ENCODE measurements around the gene MICAL3.
"Not testable (repeated sequence)": the region's sequence is repeated elsewhere in the genome, so short reads cannot be mapped to it uniquely, and the experiment has no call there.

MICAL3 gene

DNA sequence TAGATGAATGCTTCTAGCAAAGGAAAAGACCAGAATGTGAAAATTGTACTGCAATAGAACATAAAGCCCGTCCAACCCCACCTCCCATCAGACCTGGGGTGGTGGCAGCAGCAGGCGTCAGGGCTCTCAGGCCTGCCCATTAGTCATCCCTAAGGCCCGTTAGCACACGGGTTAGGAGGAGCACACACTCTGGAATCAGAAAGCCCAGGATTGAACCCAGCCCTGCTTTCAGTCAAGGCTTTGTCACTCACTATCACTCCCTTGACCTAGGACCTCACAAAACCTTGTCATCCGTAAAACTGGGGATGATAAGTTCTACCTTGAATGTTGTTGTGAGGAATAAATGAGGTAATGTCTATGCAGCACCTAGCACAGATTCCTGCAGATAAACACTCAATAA, 26.9 kb downstream of the MICAL3 start:
- no peak for DNase-seq

DNA sequence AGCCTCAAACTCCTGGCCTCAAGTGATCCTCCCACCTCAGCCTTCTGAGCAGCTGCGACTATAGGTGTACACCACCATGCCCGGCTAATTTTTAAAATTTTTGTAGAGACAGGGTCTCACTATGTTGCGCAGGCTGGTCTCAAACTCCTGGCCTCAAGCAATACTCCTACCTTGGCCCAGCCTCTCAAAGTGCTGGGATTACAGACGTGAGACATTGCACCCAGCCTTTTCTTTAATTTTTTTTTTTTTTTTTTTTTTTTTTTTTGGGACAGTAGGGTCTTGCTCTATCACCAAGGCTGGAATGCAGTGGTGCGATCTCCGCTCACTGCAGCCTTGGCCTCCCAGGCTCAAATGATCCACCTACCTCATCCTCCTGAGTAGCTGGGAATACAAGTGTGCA, 29.1 kb downstream of the MICAL3 start:
- DNase-seq, result not testable (repeated sequence)

- DNase-seq, result no peak
Observed at GRCh38 chr22:17994424-17995108, 29.8 kb downstream of the MICAL3 start.

DNA sequence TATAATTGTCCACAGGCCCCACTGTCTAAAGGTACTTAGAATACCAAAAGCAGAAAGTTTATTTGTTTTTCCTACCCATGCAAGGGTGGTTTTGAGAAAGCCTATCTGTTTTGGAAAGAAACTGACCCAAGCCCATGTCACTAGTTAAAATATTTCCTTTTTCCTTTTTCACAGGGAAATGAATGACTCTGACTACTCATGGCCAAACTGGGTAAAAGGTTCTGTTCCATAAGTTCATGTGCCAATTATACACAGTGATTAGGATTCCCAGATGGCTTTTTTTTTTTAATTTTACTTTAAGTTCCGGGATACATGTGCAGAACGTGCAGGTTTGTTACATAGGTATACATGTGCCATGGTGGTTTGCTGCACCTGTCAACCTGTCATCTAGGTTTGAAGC, 31.4 kb downstream of the MICAL3 start:
- DNase-seq, result not testable (repeated sequence)

DNA sequence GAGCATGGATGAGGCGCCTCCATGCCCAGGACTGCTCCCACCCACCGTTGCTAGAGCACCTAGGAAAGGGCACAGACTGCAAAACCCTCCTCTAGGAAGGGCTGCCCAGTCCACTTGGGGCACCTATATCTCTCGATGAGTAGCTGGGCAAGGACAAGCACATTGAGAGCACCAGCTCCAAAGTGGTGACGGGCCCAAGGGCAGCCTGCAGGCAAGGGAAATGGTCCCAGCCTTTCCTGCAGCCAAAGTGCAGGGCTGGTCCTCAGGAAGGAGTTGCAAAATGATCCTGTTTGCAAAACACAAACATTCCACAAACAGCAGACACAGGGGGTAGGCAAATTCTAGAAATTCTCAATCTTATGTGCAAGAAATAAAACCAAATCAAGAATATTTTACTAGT, 32.4 kb downstream of the MICAL3 start:
- DNase-seq, result not testable (repeated sequence)

DNA sequence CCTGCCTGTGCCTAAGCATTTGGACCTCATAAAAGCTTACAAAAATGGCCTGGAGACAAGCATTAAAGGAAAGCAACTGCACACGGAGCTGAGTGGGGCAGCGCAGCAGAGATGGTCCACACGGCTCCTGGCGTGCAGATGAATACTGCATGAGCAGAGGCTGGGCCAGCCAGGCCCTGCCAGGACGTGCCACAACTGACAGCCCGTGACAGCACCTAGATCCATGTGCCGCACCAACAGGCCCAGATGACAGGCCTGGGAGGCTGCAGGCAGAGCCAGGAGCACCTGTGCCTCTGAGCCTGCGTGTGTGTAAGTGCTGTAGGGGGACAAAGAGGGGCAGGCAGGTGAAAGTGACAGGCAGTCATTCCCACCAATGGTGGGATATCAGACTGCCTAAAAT, 33.4 kb downstream of the MICAL3 start:
- DNase-seq, result no peak

- no peak for DNase-seq
Observed at GRCh38 chr22:17990147-17990546, 34.2 kb downstream of the MICAL3 start.

DNA sequence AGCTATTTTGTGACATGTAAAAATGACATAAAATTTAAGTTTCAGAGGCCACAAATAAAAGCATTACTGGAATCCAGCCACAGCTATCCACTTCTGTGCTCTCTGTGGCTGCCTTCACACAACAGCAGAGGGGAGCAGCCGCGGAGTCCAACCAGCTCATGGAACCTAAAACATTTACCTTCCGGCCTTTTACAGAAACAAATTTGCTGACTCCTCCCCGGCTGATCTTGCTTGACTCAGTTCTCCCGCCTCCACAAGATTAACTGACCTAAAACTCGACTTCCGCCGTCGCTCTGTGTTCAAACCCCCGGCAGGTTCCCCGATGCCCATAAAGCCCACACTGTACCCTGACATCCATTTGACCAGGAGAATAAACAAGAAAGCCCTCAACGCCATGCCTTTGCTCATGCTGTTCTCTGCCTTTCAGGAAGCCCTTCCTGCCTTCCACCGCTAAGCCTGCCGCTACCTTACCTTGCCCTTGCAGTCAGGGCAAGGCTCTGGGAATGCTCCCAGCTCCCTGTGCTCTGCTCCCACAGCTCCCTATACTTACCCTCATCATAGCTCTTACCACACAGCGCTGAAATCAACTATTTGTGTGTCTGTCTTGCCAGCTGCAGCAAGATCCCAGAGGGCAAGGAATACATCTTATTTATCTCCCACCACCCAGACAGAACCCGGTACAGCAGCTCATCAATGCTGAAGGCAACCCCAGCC, 35.4 kb downstream of the MICAL3 start:
- DNase-seq, result no peak

DNA sequence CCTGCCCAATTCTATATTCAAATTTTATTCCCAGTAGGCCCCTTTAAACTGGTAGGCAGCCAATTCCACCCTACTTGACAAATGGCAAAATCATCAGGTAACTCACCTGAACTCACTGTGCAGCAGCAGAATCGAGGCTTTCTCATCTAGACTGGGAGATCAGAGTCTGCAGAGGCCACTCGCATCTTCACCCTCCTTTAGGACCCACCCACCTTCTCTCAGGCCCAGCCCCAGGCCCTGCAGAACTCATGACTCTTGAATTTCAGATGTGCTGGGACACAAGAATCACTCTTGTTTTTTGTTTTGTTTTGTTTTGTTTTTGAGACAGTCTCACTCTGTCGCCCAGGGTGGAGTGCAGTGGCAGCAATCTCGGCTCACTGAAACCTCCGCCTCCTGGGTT, 38.8 kb downstream of the MICAL3 start:
- DNase-seq, result no peak

- not testable (repeated sequence) for DNase-seq
Observed at GRCh38 chr22:17985071-17985470, 39.3 kb downstream of the MICAL3 start.

GRCh38 chr22:17984114-17984513, 40.2 kb downstream of the MICAL3 start:
- no peak for DNase-seq

- DNase-seq, result no peak
Observed at GRCh38 chr22:17982572-17983141, 41.7 kb downstream of the MICAL3 start.

GRCh38 chr22:17981497-17981896, 42.9 kb downstream of the MICAL3 start:
- DNase-seq, result no peak

- no peak for DNase-seq
Observed at GRCh38 chr22:17980638-17981051, 43.7 kb downstream of the MICAL3 start.

DNA sequence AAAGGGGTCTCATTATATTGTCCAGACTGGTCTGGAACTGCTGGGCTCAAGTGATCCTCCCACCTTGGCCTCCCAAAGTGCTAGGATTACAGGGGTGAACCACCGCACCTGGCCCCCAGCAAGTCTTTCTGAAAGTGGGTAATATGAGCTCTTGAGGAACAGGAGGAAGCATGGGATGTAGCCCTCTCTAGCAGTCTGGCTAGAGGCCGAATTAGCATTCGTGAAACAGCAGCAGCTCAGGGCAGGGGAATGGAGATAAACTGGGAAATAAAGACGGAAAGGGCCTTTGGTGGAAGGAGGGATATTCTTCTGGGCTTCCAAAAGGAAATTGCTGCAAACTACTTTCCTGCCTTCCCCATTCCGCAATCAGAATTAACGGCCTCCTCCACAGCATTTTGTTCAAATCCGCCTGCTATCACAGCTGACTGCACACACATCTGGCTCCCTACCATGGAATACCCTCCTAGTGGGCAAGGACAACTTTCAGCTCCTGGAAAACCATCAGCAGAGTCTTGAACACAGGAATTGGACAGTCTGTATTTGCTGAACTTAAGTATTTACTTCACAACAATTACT, 44.3 kb downstream of the MICAL3 start:
- peak; percentile 50 for DNase-seq

- no peak for DNase-seq
Observed at GRCh38 chr22:17978027-17978426, 46.3 kb downstream of the MICAL3 start.

DNA sequence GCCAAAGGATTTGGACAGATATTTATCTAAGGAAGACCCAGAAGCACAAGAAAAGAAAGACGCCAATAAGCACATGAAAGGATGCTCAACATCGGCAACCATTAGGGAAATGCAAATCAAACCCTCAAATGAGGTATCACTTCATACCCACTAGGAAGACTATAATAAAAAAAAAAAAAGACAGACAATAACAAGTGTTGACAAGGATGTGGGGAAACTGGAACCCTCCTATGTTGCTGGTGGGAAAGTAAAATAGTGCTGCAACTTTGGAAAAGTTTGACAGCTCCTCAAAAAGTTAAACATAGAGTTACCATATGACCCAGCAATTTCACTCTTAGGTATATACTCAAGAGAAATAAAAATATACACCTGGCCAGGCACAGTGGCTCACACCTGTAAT, 47.0 kb downstream of the MICAL3 start:
- no peak for DNase-seq

DNA sequence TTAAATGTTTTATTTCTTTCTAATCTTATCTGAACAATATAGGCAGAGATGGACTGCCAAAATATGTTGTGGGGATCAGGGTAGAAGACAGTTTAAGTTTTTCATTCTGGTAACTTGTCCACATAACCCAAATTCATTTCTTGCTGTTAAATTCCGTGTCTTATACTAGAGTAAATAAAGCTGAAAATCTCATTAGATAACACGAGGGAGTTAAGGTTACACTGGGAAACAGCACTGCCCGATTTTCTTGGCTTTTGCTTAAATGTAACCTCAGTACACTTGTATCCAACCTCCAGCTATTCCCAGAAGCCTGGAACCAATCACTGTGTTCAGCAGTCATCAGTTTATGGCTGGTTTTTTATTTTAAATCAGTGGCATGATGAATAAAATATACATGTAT, 48.2 kb downstream of the MICAL3 start:
- no peak for DNase-seq

DNA sequence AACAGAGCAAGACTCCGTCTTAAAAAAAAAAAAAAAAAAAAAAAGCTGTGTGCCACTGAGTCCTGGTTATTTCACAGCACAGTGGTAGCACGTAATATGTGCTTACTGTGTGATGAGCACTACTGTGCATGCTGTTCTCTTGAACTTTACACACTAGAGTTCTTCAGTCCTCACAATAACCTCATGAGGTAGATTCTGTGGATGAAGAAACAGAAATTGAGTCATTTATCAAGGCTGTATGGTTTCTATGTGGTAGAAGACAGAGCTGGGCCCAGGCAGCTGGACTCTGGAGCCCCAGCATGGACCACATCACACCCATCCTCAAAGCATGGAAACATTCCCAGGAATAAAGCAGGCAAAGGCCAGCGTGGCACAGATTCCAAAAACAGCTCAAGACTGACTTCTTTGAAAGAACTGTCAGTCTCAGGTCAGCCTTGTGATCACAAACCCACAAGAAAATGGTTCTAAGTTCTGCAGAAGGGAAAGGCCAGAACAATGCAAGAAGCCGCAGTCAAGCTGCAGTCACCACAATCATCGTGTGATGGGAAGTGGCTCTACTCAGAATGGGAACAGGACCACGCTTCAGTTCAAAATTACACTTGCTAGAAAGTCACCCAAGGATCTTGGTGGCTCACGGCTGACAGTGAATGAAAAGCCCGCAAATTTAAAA, 49.5 kb downstream of the MICAL3 start:
- DNase-seq, result no peak

DNA sequence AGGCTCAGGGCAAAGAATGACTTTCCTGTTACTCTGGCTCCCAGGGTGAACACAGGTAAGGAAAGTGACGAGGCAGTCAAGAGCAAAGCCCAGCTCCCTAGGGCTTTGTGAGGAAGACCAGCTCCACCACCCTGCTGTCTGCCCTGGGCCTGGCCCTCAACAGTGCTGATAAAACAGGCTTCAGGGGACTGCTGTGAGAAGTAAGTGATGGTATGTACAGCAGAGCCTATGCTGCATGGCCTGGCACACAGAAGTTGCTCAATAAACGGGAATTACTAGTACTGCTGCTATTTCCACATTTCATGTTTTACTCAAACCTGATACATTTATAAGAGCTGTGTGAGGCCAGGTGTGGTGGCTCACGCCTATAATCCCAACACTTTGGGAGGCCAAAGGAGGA, 50.3 kb downstream of the MICAL3 start:
- DNase-seq, result no peak

DNA sequence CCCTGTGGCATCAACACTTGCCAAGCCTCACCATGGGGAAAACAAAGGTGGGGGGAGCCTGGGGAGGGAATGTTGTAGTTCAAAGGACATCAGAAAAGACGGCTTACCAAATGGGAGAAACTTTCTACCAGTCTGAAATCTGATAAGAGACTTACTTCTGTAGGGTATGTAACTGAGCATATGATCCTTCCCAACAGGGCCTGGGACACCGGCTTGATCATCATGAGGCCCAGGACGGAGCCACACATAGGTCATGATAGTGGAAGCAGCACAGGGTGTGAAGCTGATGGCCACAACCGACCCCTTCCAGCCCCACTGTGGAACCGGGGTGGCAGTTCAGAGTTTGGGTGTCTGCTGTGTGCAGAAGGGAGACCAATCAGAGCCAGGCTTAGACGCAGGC, 51.1 kb downstream of the MICAL3 start:
- no peak for DNase-seq

DNA sequence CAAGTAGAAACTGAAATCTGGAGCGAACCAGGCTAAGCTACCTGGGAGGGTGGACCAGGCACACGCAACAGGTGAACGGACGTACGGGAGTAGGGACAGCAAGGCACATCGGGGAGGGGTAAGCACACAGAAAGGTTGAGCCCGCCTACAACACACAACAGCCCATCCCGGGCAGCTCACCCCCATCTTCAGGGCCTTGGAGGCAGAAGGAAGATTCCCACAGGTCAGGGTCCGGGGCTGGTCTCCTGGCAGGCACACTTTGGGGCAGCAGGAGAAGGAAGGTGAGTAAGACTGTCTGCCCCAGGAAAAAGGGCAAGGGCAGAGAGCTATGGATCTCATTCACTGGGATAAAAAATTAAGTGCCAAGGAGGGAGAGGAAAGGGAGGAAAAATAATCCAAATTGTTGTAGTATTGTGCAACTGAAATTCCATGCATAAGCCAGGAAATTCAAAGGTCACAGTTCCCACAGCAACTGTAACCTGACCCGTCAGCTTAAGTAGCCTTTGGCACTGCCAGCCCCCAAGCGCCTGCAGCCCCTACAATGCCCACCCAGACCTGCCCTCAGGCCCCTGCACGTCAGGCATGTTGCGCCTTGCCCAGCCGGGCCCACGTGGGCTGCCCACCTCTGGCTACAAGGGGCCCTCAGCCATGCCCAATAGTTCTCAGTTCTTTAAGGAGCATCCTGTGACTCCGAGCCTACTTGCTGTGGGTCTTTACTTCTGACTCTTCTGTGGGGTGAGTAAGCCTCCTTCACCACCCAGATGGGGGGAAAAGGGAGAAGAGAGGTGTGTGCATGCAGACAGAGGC, 51.8 kb downstream of the MICAL3 start:
- no peak for DNase-seq

DNA sequence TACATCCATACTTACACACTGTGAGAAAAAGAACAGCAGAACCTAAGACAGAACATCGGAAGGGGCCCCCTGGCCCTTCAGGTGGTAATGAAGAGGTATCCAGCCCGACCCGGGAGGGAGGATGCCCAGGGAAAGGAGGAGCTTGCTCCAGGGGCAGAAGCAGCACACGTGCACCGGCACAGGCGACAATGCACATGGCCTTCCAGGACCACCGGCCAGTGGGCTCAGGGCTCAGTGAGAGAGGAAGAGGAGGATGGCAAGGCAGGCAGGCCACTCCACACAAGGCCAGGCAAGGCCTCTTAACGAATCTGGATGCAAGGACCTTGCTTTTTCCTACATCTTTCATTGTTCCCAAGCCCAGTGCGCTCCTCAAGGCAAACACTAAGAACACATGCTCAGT, 52.6 kb downstream of the MICAL3 start:
- DNase-seq, result no peak

Measured in NCI-H524 treated with DMSO at 0.1 percent for 48 hours (cell line).